ENCODE measurements around the gene ATP1B2.
"Not testable (repeated sequence)": the region's sequence is repeated elsewhere in the genome, so short reads cannot be mapped to it uniquely, and the experiment has no call there.

The ATP1B2 gene

DNA sequence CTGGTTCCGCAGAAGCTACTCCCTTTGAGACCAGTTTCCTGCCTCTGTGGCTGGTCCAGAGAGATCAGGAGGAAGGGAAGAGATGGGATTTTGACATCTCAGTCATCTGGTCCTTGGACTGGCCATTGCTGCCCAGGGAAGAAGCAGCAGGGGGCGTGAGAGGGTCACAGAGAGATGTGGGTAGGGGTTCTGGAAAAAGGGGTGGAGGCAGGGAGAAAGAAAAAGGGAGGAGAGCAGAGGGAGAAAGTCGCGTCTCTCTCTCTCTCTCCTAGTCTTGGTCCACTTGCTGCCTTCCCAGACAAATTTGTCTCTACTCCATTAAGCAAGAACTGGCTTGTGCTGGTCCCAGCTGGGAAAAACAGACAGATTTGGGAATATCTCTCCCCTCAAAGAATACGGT lies 16.3 kb upstream of the ATP1B2 start:
- H3K4me3 ChIP-seq (ENCODE audit: low read length), result no peak overlapping the region
- no peak for DNase-seq (ENCODE audit: low read depth)
- TF ChIP-seq, protein P1, sequence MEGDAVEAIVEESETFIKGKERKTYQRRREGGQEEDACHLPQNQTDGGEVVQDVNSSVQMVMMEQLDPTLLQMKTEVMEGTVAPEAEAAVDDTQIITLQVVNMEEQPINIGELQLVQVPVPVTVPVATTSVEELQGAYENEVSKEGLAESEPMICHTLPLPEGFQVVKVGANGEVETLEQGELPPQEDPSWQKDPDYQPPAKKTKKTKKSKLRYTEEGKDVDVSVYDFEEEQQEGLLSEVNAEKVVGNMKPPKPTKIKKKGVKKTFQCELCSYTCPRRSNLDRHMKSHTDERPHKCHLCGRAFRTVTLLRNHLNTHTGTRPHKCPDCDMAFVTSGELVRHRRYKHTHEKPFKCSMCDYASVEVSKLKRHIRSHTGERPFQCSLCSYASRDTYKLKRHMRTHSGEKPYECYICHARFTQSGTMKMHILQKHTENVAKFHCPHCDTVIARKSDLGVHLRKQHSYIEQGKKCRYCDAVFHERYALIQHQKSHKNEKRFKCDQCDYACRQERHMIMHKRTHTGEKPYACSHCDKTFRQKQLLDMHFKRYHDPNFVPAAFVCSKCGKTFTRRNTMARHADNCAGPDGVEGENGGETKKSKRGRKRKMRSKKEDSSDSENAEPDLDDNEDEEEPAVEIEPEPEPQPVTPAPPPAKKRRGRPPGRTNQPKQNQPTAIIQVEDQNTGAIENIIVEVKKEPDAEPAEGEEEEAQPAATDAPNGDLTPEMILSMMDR (conservative IDR thresholded peaks at IDR 0.05; ENCODE audit: low read depth, low read length), result peak; percentile 85

DNA sequence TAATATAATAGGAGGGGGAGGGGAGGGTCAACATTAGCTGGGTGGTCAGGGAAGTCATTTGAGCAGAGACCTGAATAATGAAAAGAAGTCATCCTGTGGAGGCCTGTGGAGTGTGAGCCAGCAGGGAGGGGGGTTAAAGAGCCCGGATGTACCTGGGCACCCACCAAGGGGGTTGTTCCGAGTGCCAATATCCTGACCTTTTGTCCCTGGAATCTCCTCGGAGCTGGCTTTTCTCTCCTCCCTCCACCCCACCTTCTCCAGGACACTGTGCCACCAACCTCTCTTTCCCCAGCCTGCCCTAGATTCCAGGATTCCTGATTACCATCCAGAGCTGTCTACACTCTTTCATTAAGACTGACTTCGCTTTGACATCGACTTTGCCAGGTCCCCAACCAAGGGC lies 14.6 kb upstream of the ATP1B2 start:
- DNase-seq (ENCODE audit: low read depth), result no peak
- no peak overlapping the region for H3K4me3 ChIP-seq (ENCODE audit: low read length)
- TF ChIP-seq, protein P1 (conservative IDR thresholded peaks at IDR 0.05; ENCODE audit: low read depth, low read length), result no peak

DNA sequence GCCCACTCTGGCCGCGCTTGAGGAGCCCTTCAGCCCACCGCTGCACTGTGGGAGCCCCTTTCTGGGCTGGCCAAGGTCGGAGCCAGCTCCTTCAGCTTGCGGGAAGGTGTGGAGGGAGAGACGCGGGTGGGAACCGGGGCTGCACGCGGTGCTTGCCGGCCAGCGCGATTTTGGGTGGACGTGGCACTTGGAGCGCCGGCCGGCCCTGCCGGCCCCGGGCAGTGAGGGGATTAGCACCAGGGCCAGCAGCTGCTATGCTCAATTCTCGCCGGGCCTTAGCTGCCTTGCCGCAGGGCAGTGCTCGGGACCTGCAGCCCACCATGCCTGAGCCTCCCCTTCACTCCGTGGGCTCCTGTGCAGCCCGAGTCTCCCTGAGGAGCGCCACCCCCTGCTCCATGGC lies 9.9 kb upstream of the ATP1B2 start:
- DNase-seq (ENCODE audit: low read depth), result no peak

DNA sequence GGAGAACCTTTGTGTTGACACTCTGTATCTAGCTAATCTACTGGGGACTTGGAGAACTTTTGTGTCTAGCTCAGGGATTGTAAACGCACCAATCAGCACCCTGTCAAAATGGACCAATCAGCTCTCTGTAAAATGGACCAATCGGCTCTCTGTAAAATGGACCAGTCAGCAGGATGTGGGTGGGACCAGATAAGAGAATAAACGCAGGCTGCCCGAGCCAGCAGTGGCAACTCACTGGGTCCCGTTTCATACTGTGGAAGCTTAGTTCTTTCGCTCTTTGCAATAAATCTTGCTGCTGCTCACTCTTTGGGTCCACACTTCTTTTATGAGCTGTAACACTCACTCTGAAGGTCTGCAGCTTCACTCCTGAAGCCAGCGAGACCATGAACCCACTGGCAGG lies 9.1 kb upstream of the ATP1B2 start:
- DNase-seq (ENCODE audit: low read depth); H3K4me3 ChIP-seq (ENCODE audit: low read length): not testable (repeated sequence)

More for the DNA sequence above, 9.9 kb upstream of the ATP1B2 start:
- TF ChIP-seq, protein P1 (conservative IDR thresholded peaks at IDR 0.05; ENCODE audit: low read depth, low read length), result no peak
- no peak overlapping the region for H3K4me3 ChIP-seq (ENCODE audit: low read length)

DNA sequence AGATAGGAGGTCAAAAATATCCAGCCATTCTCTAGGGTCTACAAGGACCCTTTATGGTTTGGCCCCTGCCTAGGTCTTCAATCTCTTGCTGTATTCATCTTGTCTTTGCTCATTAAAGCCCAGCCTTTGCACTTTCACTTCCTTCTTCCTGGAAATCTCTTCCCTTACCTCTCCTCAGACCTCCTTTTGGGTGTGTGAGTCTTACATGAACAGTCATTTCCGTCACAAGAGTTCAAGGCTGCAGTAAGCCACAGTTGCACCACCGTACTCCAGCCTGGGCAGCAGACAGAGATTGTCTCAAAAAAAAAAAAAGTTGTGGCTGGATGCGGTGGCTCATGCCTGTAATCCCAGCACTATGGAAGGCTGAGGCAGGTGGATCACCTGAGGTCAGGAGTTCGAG lies 6.0 kb upstream of the ATP1B2 start:
- TF ChIP-seq, protein P1 (conservative IDR thresholded peaks at IDR 0.05; ENCODE audit: low read depth, low read length), result no peak

DNA sequence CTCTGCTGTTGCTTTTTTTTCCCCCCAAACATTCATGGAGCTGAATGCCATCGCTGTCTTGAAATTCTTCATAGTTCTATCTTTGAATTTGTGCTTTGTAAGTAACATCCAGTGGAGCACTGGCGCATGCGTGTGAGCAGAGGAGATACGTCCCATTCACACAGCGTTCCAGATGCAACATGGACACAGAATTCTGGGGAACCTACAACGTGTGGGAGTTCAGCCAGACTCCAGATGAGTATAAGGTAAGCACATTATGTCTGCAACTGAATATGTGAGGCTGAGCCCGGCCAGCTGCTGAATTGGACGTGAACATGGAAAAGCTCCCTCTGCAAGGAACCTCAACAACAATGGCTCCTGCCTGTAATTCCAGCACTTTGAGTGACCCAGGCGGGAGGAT lies 4.3 kb upstream of the ATP1B2 start:
- no peak for DNase-seq (ENCODE audit: low read depth)
- TF ChIP-seq, protein P1 (conservative IDR thresholded peaks at IDR 0.05; ENCODE audit: low read depth, low read length), result no peak
- no peak overlapping the region for H3K4me3 ChIP-seq (ENCODE audit: low read length)

More for the DNA sequence above, 6.0 kb upstream of the ATP1B2 start:
- no peak overlapping the region for H3K4me3 ChIP-seq (ENCODE audit: low read length)
- DNase-seq (ENCODE audit: low read depth), result no peak

DNA sequence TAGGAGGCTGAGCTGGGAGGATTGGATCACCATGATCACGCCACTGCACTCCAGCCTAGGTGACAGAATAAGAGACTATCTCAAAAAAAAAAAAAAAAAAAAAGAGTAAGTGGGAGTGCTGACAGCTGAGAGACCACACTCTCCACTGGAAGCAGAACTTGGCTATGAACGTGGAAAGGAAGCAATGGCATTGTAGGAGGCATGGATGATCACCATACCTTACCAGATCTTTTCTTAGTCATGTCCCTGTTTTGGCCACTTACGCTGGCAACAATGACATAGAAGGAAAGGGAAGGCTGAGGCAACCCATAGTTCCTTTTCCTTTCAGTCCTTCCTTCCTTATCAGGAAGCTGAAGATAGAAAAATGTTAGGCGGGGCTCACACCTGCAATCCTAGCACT lies 3.7 kb upstream of the ATP1B2 start:
- no peak for DNase-seq (ENCODE audit: low read depth)
- no peak overlapping the region for H3K4me3 ChIP-seq (ENCODE audit: low read length)
- TF ChIP-seq, protein P1 (conservative IDR thresholded peaks at IDR 0.05; ENCODE audit: low read depth, low read length), result no peak
